HepG2 (cell line): ENCODE measurements around the gene BSG. TPM values are rescaled to one million over a fixed set of nuclear protein-coding genes. Genes with fewer than 3 reads are reported as not detected.

Source experiments
- ATF5 ChIP-seq: sonication (generic); formaldehyde crosslinking; IDR thresholded peaks from 2 replicates; pipeline ENCODE4 v1.4.0; 2020; ENCODE audit warnings: mild to moderate bottlenecking, low read depth, missing genetic modification reagents
- ATM ChIP-seq: fragments of 450-650 bp; IDR thresholded peaks from 2 replicates; pipeline ENCODE4 v1.7.1; 2017; ENCODE audit warnings: mild to moderate bottlenecking, borderline replicate concordance
- CEBPB ChIP-seq: IDR thresholded peaks from 2 replicates; pipeline ENCODE4 v1.6.1; 2011; ENCODE audit warnings: low read depth, low read length, improper control_type of control experiment, borderline replicate concordance
- FOXM1 ChIP-seq: sonication (generic); formaldehyde crosslinking; IDR thresholded peaks from 2 replicates; pipeline ENCODE4 v1.5.0; 2020; ENCODE audit warnings: missing genetic modification reagents
- FOXP1 ChIP-seq, 2 experiments: fragments of 450-650 bp in 1 of 2; IDR thresholded peaks; 2 replicates each; pipeline ENCODE4 v1.6.1; 2017 to 2018; ENCODE audit warnings: antibody characterized with exemption in 1 of 2
- HNRNPLL ChIP-seq: fragments of 200-400 bp; formaldehyde crosslinking; IDR thresholded peaks from 2 replicates; pipeline ENCODE4 v1.6.1; 2017; ENCODE audit warnings: mild to moderate bottlenecking, low read depth, low read length; ENCODE audit not compliant: poor library complexity, severe bottlenecking
- MAF1 ChIP-seq: sonication (generic); formaldehyde crosslinking; IDR thresholded peaks from 2 replicates; pipeline ENCODE4 v1.5.0; 2020; ENCODE audit warnings: missing genetic modification reagents, borderline replicate concordance
- MATR3 ChIP-seq: sonication (generic); formaldehyde crosslinking; IDR thresholded peaks from 2 replicates; pipeline ENCODE4 v1.4.0; 2020; ENCODE audit warnings: missing genetic modification reagents
- MED13 ChIP-seq: sonication (generic); formaldehyde crosslinking; IDR thresholded peaks from 2 replicates; pipeline ENCODE4 v1.5.0; 2020; ENCODE audit warnings: missing genetic modification reagents
- MXD3 ChIP-seq: IDR thresholded peaks from 2 replicates; pipeline ENCODE4 v1.6.1; 2016; ENCODE audit warnings: mild to moderate bottlenecking, missing biosample characterization, missing genetic modification reagents
- NFE2L2 ChIP-seq: fragments of 150-350 bp; IDR thresholded peaks from 2 replicates; pipeline ENCODE4 v1.6.1; 2014; ENCODE audit warnings: low read length
- RNF2 ChIP-seq: fragments of 450-650 bp; conservative IDR thresholded peaks from 2 replicates; pipeline ENCODE4 v1.6.1; 2016; ENCODE audit warnings: low read depth
- SCMH1 ChIP-seq: sonication (generic); formaldehyde crosslinking; IDR thresholded peaks from 2 replicates; pipeline ENCODE4 v1.9.0; 2021; ENCODE audit warnings: missing genetic modification reagents, mild to moderate bottlenecking, borderline replicate concordance
- SOX6 ChIP-seq, 2 experiments: fragments of 450-650 bp in 1 of 2; sonication (generic) in 1 of 2; formaldehyde crosslinking in 1 of 2; IDR thresholded peaks; 2 replicates each; pipeline versions ENCODE4 v1.4.0 to v1.6.1; 2017 to 2020; ENCODE audit warnings: antibody characterized with exemption in 1 of 2, mild to moderate bottlenecking in 1 of 2, missing genetic modification reagents in 1 of 2
- ZNF124 ChIP-seq: sonication (generic); formaldehyde crosslinking; IDR thresholded peaks from 2 replicates; pipeline ENCODE4 v1.4.0; 2020; ENCODE audit warnings: missing genetic modification reagents
- ZNF550 ChIP-seq: sonication (generic); formaldehyde crosslinking; IDR thresholded peaks from 2 replicates; pipeline ENCODE4 v1.4.0; 2020; ENCODE audit warnings: mild to moderate bottlenecking, missing genetic modification reagents, borderline replicate concordance
- ZNF609 ChIP-seq: sonication (generic); formaldehyde crosslinking; IDR thresholded peaks from 2 replicates; pipeline ENCODE4 v1.4.0; 2020; ENCODE audit warnings: mild to moderate bottlenecking, missing genetic modification reagents, borderline replicate concordance
- ZNF749 ChIP-seq: sonication (generic); formaldehyde crosslinking; IDR thresholded peaks from 2 replicates; pipeline ENCODE4 v1.8.0; 2022; ENCODE audit warnings: mild to moderate bottlenecking, missing genetic modification reagents, moderate library complexity, borderline replicate concordance
- ZNF878 ChIP-seq: sonication (generic); formaldehyde crosslinking; IDR thresholded peaks from 2 replicates; pipeline ENCODE4 v1.8.1; 2023; ENCODE audit warnings: mild to moderate bottlenecking, missing genetic modification reagents, moderate library complexity
- polyA plus RNA-seq, 8 experiments: library from polyadenylated mRNA; depleted of rRNA in 3 of 8; stranded (reverse) in 7 of 8; unstranded in 1 of 8; fragments of >200 nt; fragmentation: Illumina TruSeq in 4 of 8; extraction: Trizol in 4 of 8; gene quantifications; 2 replicates each; pipeline versions ENCODE4 v1.2.1 to v1.2.3, GENCODE V29; 2011 to 2016; ENCODE audit warnings: low read depth in 4 of 8, missing spikeins in 1 of 8, mixed read lengths in 1 of 8; ENCODE audit not compliant: insufficient read depth in 1 of 8
- total RNA-seq, 5 experiments: library from RNA; depleted of rRNA; stranded (reverse); fragments of >200 nt; fragmentation: Illumina TruSeq; extraction: Trizol; gene quantifications; 2 replicates each; pipeline ENCODE4 v1.2.3, GENCODE V29; 2016; ENCODE audit warnings: low read depth in 1 of 5
- TF ChIP-seq, protein P1 (sequence below): sonication (generic); formaldehyde crosslinking; IDR thresholded peaks from 2 replicates; pipeline ENCODE4; 2020; ENCODE audit warnings: missing genetic modification reagents, mild to moderate bottlenecking, borderline replicate concordance

The BSG gene
- total and polyA plus RNA-seq, 2 of the 13 experiments (the other 11 are each of a cell fraction or from before 2014, with no cell fraction given): 309 to 754 TPM

- TF ChIP-seq SOX6 (IDR thresholded peaks at IDR 0.05): no peak
- TF ChIP-seq SOX6 (CRISPR knock-in tag; IDR thresholded peaks at IDR 0.05): peak; percentile 83
- peak; percentile 90; the same call in 1 of the 2 replicates for TF ChIP-seq MED13 (CRISPR knock-in tag)
- no peak for TF ChIP-seq ATM
- peak; percentile 96 for TF ChIP-seq ZNF609
- TF ChIP-seq ZNF550 (CRISPR knock-in tag): 0 out of 2 replicates have a peak, but pooled peaks have one; percentile 85
- TF ChIP-seq FOXP1 (IDR thresholded peaks at IDR 0.05): no peak
- peak; percentile 25; the same call in 1 of the 2 replicates for TF ChIP-seq FOXP1 (CRISPR knock-in tag; IDR thresholded peaks at IDR 0.05)
- TF ChIP-seq MXD3 (CRISPR knock-in tag): no peak; the same call in 1 of the 2 replicates
- no peak for TF ChIP-seq NFE2L2
- no peak for TF ChIP-seq ZNF124 (CRISPR knock-in tag)
- no peak for TF ChIP-seq FOXM1 (CRISPR knock-in tag)
- no peak for TF ChIP-seq MAF1 (CRISPR knock-in tag)
- TF ChIP-seq SCMH1: no peak
- no peak for TF ChIP-seq RNF2
- TF ChIP-seq CEBPB: no peak
- no peak; the same call in 1 of the 2 replicates for TF ChIP-seq ZNF749
- no peak for TF ChIP-seq HNRNPLL
- TF ChIP-seq ATF5 (CRISPR knock-in tag): no peak
- no peak for TF ChIP-seq ZNF878 (CRISPR knock-in tag)
- TF ChIP-seq, protein P1, sequence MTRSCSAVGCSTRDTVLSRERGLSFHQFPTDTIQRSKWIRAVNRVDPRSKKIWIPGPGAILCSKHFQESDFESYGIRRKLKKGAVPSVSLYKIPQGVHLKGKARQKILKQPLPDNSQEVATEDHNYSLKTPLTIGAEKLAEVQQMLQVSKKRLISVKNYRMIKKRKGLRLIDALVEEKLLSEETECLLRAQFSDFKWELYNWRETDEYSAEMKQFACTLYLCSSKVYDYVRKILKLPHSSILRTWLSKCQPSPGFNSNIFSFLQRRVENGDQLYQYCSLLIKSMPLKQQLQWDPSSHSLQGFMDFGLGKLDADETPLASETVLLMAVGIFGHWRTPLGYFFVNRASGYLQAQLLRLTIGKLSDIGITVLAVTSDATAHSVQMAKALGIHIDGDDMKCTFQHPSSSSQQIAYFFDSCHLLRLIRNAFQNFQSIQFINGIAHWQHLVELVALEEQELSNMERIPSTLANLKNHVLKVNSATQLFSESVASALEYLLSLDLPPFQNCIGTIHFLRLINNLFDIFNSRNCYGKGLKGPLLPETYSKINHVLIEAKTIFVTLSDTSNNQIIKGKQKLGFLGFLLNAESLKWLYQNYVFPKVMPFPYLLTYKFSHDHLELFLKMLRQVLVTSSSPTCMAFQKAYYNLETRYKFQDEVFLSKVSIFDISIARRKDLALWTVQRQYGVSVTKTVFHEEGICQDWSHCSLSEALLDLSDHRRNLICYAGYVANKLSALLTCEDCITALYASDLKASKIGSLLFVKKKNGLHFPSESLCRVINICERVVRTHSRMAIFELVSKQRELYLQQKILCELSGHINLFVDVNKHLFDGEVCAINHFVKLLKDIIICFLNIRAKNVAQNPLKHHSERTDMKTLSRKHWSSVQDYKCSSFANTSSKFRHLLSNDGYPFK (CRISPR knock-in tag): peak; percentile 58; the same call in 1 of the 2 replicates
- no peak for TF ChIP-seq MATR3 (CRISPR knock-in tag)
These were observed 48.2 kb upstream of the BSG start (continued) for GRCh38 chr19:524062-524674.
